ENCODE measurements around the gene MXD3.

Gene MXD3

DNA sequence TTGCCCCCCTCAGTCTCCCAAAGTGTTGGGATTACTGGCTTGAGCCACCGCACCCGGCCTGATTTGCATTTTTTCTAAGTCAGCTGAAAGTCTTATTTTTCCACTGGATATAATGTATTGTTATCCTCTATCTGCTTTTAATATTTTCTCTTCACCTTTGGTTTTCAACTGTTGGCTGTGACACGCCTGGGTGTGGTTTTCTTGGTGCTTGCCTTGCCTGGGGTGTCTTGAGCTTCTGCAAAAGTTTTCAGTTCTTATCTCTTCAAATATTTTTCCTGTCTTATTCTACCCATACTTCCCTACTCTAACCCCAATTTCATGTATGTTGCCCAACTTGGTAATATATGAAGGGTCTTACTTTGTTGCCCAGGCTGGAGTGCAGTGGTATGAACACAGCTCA, 4.3 kb upstream of the MXD3 start:
- POLR2A ChIA-PET = interaction anchor here (0.6 to 1.0 kb wide), 2 partner anchors 9 to 12 kb away, joined by 3 read pairs; no protein-coding TSS in a partner anchor
- peaks cover under 1% of the 10 kb centered on the region for H3K4me1 ChIP-seq (ENCODE audit: control insufficient read depth, insufficient read depth, low read length)
- H3K27ac ChIP-seq (ENCODE audit: extremely low read depth, low read depth, low read length) = no peak overlapping the region
- H3K9me3 ChIP-seq (ENCODE audit: control insufficient read depth, insufficient read depth, low read depth, low read length) = no peaks in the 10 kb centered on the region
- TF ChIP-seq ZNF133 (tag by site-specific recombination; IDR thresholded peaks at IDR 0.05) (peak; percentile 76), ZNF521 (tag by site-specific recombination; IDR thresholded peaks at IDR 0.05) (no peak)
- peaks cover 0 to 11% of the 10 kb centered on the region in 2 experiments; a peak in 1 of 3 replicates for H3K36me3 ChIP-seq (ENCODE audit: control insufficient read depth in 2 of 2, insufficient read depth in 1 of 2, low read length in 2 of 2)
- CTCF ChIA-PET = interaction anchor here (0.5 to 1.5 kb wide), 9 partner anchors 10 to 258 kb away, joined by 3 to 8 read pairs (median 3); no protein-coding TSS in a partner anchor
- no peak overlapping the region for H3K4me3 ChIP-seq (ENCODE audit: low read depth, low read length)

DNA sequence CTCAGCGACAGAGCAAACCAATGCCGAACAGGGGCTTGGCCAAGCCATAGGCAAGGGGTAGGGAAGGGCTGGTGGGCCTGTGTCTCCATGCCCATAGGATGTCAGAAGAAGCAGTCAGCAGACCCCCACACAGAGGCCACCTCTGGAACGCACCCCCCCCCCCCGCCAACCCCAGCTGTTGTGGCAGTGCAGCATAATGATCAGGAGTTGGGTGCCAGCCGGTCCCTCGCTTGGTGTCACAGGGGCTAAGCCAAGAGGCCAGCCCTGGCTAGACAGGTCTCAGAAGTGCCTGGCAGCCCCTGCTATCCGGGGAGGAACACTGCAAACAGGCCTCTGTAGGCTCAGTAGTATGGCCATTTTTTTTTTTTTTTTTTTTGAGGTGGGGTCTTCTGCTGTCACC, 3.7 kb upstream of the MXD3 start:
- Histone ChIP-seq H3K36me3 (ENCODE audit: control insufficient read depth in 2 of 2, insufficient read depth in 1 of 2, low read length in 2 of 2) (peaks cover 0 to 9% of the 10 kb centered on the region in 2 experiments; a peak in 1 of 3 replicates), H3K4me1 (ENCODE audit: control insufficient read depth, insufficient read depth, low read length) (peaks cover 5% of the 10 kb centered on the region), H3K27ac (ENCODE audit: extremely low read depth, low read depth, low read length) (no peak overlapping the region), H3K4me3 (ENCODE audit: low read depth, low read length) (no peak overlapping the region), H3K9me3 (ENCODE audit: control insufficient read depth, insufficient read depth, low read depth, low read length) (no peaks in the 10 kb centered on the region)
- POLR2A ChIA-PET = interaction anchor here (0.5 to 1.0 kb wide), 3 partner anchors 8 to 218 kb away, joined by 3 to 4 read pairs (median 3); no protein-coding TSS in a partner anchor
- CTCF ChIA-PET = interaction anchor here (0.5 to 1.5 kb wide), 7 partner anchors 11 to 257 kb away, joined by 3 to 8 read pairs (median 3); no protein-coding TSS in a partner anchor
- TF ChIP-seq KLF8 (tag by site-specific recombination; IDR thresholded peaks at IDR 0.05) (no peak), ZNF514 (tag by site-specific recombination; IDR thresholded peaks at IDR 0.05) (no peak), OVOL3 (tag by site-specific recombination; IDR thresholded peaks at IDR 0.05) (no peak), ZNF473 (tag by site-specific recombination; IDR thresholded peaks at IDR 0.05) (no peak), SCRT1 (tag by site-specific recombination; IDR thresholded peaks at IDR 0.05; ENCODE audit: borderline replicate concordance) (no peak), FEZF1 (tag by site-specific recombination; IDR thresholded peaks at IDR 0.05) (no peak)
- TF ChIP-seq, protein P1, sequence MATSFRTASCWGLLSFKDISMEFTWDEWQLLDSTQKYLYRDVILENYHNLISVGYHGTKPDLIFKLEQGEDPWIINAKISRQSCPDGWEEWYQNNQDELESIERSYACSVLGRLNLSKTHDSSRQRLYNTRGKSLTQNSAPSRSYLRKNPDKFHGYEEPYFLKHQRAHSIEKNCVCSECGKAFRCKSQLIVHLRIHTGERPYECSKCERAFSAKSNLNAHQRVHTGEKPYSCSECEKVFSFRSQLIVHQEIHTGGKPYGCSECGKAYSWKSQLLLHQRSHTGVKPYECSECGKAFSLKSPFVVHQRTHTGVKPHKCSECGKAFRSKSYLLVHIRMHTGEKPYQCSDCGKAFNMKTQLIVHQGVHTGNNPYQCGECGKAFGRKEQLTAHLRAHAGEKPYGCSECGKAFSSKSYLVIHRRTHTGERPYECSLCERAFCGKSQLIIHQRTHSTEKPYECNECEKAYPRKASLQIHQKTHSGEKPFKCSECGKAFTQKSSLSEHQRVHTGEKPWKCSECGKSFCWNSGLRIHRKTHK (tag by site-specific recombination; IDR thresholded peaks at IDR 0.05) = no peak

DNA sequence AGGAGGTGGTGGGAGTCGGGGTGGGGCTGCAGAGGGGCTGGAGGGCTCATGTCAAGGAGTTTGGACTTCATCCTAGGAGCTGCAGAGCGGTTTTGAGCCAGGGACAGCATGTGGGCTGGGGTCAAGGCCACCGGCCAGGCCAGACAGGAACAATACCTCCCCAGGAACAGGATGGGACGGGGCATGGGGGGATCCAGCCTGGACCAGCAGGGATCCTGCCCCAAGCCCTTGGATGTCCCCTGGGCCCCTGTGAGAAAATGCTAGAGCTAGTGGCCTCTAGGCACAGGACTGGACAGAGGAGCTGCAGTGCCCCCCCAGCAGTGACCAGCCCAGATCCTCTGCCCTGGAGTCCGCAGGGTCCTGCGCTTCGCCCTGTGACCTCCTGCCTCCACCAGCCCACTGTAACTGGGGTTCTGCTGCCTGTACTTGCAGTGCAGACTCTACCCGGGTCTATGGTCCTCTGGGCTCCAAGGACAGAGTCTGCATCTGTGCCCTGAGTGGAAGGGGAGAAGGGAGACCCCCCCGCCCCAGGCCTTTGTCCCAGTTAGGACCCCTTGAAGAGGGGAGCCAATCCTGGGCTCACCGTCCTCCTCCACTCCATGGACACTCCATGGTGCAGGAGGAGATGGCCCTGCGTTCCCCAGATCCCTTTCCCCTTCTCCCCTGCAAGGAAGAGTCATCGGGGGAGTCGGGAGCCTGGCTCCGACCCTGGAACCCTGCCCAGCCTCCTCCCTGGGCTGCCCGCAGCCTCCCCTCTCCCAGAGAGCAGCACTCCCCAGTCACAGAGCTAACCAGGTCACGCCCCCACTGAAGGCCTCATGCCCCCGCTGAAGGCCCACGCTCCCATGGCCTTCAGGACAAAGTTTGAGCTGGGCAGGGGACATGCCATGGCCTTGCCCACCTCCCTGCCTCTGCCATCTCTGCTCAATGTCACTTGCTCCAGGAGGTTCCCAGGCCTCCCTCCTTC, 3.0 kb upstream of the MXD3 start:
- peaks cover 0 to 10% of the 10 kb centered on the region in 2 experiments; a peak in 1 of 3 replicates for H3K36me3 ChIP-seq (ENCODE audit: control insufficient read depth in 2 of 2, insufficient read depth in 1 of 2, low read length in 2 of 2)
- ChIA-PET POLR2A (interaction anchor here (0.5 kb wide), 1 partner anchor 217 kb away, joined by 4 read pairs; no protein-coding TSS in a partner anchor), CTCF (interaction anchor here (0.6 to 1.4 kb wide), 2 partner anchors 88 to 186 kb away, joined by 3 to 8 read pairs; no protein-coding TSS in a partner anchor)
- TF ChIP-seq, protein P2, sequence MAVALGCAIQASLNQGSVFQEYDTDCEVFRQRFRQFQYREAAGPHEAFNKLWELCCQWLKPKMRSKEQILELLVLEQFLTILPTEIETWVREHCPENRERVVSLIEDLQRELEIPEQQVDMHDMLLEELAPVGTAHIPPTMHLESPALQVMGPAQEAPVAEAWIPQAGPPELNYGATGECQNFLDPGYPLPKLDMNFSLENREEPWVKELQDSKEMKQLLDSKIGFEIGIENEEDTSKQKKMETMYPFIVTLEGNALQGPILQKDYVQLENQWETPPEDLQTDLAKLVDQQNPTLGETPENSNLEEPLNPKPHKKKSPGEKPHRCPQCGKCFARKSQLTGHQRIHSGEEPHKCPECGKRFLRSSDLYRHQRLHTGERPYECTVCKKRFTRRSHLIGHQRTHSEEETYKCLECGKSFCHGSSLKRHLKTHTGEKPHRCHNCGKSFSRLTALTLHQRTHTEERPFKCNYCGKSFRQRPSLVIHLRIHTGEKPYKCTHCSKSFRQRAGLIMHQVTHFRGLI (tag by site-specific recombination; IDR thresholded peaks at IDR 0.05) = no peak
- no peak for TF ChIP-seq ZNF426 (tag by site-specific recombination; IDR thresholded peaks at IDR 0.05)
- no peak for TF ChIP-seq ZNF677 (tag by site-specific recombination; IDR thresholded peaks at IDR 0.05)
- no peak for TF ChIP-seq GLI2 (tag by site-specific recombination; IDR thresholded peaks at IDR 0.05; ENCODE audit: borderline replicate concordance, low read depth)
- TF ChIP-seq ZNF138 (tag by site-specific recombination; IDR thresholded peaks at IDR 0.05; ENCODE audit: borderline replicate concordance) = no peak
- no peak for TF ChIP-seq ZNF221 (tag by site-specific recombination; IDR thresholded peaks at IDR 0.05; ENCODE audit: borderline replicate concordance)
- TF ChIP-seq, protein P3, sequence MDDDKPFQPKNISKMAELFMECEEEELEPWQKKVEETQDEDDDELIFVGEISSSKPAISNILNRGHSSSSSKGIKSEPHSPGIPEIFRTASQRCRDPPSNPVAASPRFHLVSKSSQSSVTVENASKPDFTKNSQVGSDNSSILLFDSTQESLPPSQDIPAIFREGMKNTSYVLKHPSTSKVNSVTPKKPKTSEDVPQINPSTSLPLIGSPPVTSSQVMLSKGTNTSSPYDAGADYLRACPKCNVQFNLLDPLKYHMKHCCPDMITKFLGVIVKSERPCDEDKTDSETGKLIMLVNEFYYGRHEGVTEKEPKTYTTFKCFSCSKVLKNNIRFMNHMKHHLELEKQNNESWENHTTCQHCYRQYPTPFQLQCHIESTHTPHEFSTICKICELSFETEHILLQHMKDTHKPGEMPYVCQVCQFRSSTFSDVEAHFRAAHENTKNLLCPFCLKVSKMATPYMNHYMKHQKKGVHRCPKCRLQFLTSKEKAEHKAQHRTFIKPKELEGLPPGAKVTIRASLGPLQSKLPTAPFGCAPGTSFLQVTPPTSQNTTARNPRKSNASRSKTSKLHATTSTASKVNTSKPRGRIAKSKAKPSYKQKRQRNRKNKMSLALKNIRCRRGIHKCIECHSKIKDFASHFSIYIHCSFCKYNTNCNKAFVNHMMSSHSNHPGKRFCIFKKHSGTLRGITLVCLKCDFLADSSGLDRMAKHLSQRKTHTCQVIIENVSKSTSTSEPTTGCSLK (tag by site-specific recombination; IDR thresholded peaks at IDR 0.05) = no peak
- TF ChIP-seq ZNF146 (tag by site-specific recombination; IDR thresholded peaks at IDR 0.05) = no peak
- no peak for TF ChIP-seq ZNF664 (tag by site-specific recombination; IDR thresholded peaks at IDR 0.05)
- TF ChIP-seq ZNF514 (tag by site-specific recombination; IDR thresholded peaks at IDR 0.05) = no peak
- TF ChIP-seq KLF16 (tag by site-specific recombination; IDR thresholded peaks at IDR 0.05) = no peak
- TF ChIP-seq ZNF350 (tag by site-specific recombination; IDR thresholded peaks at IDR 0.05) = no peak
- TF ChIP-seq ZNF335 (tag by site-specific recombination; conservative IDR thresholded peaks at IDR 0.05) = no peak

More for the DNA sequence above, 3.0 kb upstream of the MXD3 start:
- H3K9me3 ChIP-seq (ENCODE audit: control insufficient read depth, insufficient read depth, low read depth, low read length) = no peaks in the 10 kb centered on the region
- no peak overlapping the region for H3K27ac ChIP-seq (ENCODE audit: extremely low read depth, low read depth, low read length)
- H3K4me3 ChIP-seq (ENCODE audit: low read depth, low read length) = no peak overlapping the region
- peaks cover 5% of the 10 kb centered on the region for H3K4me1 ChIP-seq (ENCODE audit: control insufficient read depth, insufficient read depth, low read length)
